NB4 (cell line): ENCODE results near the gene SOS2.

ENCODE experiments used
- DNase-seq: peaks from one replicate; pipeline ENCODE4 v3.0.0; 2010; ENCODE audit warnings: low read depth
- H3K4me3 ChIP-seq: one replicate; pipeline ENCODE4 v1.5.1; 2011; ENCODE audit warnings: mild to moderate bottlenecking, low read depth, low read length, moderate library complexity
- MYC ChIP-seq: IDR thresholded peaks from 2 replicates; pipeline ENCODE4 v1.6.1; 2011; ENCODE audit warnings: low read depth, low read length
- POLR2A ChIP-seq: IDR thresholded peaks from 2 replicates; pipeline ENCODE4 v1.6.1; 2011; ENCODE audit warnings: mild to moderate bottlenecking; ENCODE audit not compliant: insufficient read length; ENCODE audit errors: extremely low read depth
- TF ChIP-seq, protein P1 (sequence below): IDR thresholded peaks from 2 replicates; pipeline ENCODE4 v1.6.1; 2011; ENCODE audit warnings: low read depth, low read length
- TF ChIP-seq, protein P2 (sequence below): IDR thresholded peaks from one replicate; pipeline ENCODE4 v1.5.1; 2012; ENCODE audit warnings: low read depth, low read length

The SOS2 gene

DNA sequence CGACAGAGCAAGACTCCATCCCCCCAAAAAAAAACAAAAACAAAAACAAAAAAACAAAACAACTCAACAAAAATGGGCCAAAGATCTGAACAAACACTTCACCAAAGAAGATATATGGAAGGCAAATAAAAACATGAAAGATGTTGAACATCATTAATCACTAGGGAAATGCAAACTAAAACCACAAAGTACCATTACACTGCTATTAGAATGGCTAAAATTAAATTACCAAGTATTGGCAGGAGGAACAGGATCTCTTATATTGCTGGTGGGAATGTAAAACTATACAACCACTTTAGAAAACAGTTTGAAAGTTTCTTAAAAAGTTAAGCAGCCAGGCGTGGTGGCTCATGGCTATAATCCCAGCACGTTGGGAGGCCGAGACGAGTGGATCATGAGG is 12.9 kb downstream of the SOS2 start:
- H3K4me3 ChIP-seq = no peak overlapping the region
- no peak for DNase-seq
- TF ChIP-seq, protein P1, sequence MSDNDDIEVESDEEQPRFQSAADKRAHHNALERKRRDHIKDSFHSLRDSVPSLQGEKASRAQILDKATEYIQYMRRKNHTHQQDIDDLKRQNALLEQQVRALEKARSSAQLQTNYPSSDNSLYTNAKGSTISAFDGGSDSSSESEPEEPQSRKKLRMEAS = no peak
- TF ChIP-seq, protein P2, sequence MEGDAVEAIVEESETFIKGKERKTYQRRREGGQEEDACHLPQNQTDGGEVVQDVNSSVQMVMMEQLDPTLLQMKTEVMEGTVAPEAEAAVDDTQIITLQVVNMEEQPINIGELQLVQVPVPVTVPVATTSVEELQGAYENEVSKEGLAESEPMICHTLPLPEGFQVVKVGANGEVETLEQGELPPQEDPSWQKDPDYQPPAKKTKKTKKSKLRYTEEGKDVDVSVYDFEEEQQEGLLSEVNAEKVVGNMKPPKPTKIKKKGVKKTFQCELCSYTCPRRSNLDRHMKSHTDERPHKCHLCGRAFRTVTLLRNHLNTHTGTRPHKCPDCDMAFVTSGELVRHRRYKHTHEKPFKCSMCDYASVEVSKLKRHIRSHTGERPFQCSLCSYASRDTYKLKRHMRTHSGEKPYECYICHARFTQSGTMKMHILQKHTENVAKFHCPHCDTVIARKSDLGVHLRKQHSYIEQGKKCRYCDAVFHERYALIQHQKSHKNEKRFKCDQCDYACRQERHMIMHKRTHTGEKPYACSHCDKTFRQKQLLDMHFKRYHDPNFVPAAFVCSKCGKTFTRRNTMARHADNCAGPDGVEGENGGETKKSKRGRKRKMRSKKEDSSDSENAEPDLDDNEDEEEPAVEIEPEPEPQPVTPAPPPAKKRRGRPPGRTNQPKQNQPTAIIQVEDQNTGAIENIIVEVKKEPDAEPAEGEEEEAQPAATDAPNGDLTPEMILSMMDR = no peak
- TF ChIP-seq MYC = no peak
- no peak for TF ChIP-seq POLR2A

DNA sequence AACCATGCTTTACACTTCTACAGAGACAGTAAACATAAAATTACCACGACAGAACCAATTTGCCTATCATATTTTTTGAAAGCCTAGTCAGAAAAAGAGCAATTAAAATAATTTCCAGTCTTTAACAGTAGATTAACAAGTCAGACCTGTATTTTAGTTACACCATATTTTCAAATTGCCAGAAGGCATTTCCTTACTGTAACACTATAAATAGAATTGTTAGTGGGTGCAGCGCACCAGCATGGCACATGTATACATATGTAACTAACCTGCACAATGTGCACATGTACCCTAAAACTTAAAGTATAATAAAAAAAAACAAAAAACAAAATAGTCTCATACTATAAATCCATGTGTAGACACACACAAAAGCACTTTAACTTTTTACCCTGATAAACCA is 16.0 kb downstream of the SOS2 start:
- no peak for DNase-seq

DNA sequence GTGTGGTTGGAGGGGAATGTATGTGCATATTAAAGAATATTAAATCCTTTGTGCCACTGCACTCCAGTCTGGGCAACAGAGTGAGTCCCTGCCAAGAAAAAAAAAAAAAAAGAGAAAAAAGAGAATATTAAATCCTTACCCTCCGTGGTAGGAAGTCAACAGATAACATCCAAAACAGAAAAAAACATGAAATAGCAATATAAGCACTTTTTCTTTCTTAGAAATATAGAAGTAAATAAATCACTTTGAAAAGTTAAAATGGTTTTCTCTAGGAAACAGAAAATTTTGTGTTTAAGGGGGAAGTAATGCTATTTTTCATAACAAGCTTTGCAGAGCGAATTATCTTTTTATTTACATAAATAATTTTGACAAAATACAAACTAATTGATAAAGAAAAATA is 17.6 kb downstream of the SOS2 start:
- TF ChIP-seq, protein P1 = no peak
- TF ChIP-seq MYC (no peak), POLR2A (no peak)
- TF ChIP-seq, protein P2 = no peak
- DNase-seq = no peak
- H3K4me3 ChIP-seq = no peak overlapping the region

More for the DNA sequence above, 16.0 kb downstream of the SOS2 start:
- TF ChIP-seq, protein P1 = no peak
- TF ChIP-seq POLR2A (no peak), MYC (no peak)
- TF ChIP-seq, protein P2 = no peak
- H3K4me3 ChIP-seq = no peak overlapping the region

DNA sequence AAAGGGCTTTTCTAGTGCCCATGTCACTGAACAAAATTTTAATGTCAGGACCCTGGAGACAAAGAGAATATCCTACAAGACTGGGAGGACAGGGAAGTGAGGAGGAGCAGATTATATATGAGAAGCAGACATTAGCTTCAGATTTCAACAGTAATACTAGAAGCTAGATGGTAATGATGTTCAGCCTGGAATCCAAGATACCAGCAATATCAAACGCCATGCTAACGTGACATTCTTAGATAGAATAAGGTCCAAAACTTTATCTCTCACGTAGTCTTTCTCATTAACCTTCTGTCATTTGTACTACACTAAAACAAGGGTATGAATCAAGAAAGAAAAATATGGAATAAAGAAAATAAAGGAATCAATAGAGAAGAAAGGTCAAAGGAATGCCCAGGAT is 18.7 kb downstream of the SOS2 start:
- no peak overlapping the region for H3K4me3 ChIP-seq
- no peak for DNase-seq
- TF ChIP-seq, protein P2 = no peak
- TF ChIP-seq MYC (no peak), POLR2A (no peak)
- TF ChIP-seq, protein P1 = no peak

DNA sequence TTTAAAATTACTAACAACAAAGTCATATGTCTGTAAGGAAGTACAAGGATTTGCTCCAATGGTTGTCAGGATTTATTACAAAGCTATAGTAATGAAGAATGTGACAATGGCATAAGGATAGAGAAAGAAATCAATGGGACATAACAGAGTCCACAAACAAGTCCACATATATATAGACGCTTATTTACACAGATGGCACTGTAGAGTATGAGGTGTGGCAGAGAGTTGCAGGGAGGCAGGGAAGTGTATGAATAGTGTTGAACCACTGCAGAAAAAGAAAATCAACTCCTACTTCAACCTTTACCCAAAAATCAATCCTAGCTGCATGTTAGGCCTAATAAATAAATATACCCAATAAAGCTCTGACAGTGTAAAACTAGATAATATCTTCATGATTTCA is 21.3 kb downstream of the SOS2 start:
- TF ChIP-seq, protein P1 = no peak
- no peak for TF ChIP-seq POLR2A
- TF ChIP-seq, protein P2 = no peak
- no peak for TF ChIP-seq MYC
- no peak for DNase-seq
- no peak overlapping the region for H3K4me3 ChIP-seq

DNA sequence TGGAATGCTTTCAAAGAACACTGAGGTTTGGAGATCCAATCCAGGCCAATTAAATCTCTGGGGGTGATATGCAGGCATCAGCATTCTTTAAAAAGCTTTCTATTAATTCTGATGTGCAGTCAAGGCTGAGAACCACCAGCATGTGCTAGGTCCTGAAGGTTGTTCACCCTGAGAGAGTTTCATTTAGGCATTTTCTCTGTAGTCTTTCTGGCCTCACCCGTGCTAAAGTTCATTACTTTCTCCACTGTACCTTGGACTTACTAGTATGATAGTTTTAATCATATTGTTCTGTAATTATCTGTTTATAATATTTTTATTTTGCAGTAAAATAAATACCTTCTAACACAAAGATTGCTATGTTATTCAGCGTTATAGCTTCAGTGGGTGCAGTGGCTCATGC is 32.9 kb downstream of the SOS2 start:
- TF ChIP-seq, protein P1 = no peak
- TF ChIP-seq POLR2A = no peak
- TF ChIP-seq, protein P2 = no peak
- no peak for DNase-seq
- no peak overlapping the region for H3K4me3 ChIP-seq
